H4 (cell line): ENCODE results near the gene SLC2A13. TPM values are rescaled to one million over a fixed set of nuclear protein-coding genes. Genes with fewer than 3 reads are reported as not detected.
"Not testable (repeated sequence)": the region's sequence is repeated elsewhere in the genome, so short reads cannot be mapped to it uniquely, and the experiment has no call there.

Experiments used
- DNase-seq: peaks from one replicate; pipeline ENCODE4 v3.0.0-alpha.2; 2015; ENCODE audit warnings: low spot score
- total RNA-seq: library from RNA; depleted of rRNA; stranded (reverse); fragments of >200 nt; shearing (Covaris generic); gene quantifications from 2 replicates; pipeline ENCODE4 v1.2.3, GENCODE V29; 2014

The SLC2A13 gene
- total RNA-seq, 1 experiment from 2014 or later, result 3.8 TPM

DNA sequence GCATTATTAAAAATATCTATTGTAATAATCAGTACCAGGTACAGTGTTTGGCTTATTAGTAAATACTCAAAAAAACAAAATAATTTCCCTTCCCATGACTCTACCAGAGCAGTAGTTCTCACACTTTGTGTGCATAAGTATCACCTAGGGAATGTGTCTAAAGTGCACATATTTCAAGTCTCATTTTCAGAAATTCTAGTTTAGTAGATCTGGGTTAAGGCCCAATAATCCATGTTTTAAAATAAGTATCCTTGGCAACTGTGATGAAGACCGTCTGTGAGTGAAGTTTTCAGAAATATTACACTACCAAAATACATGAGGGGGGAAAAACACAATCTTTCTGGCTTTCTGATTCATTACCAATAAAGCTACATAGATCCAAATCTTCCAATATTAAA lies 237.6 kb downstream of the SLC2A13 start:
- DNase-seq, result no peak

DNA sequence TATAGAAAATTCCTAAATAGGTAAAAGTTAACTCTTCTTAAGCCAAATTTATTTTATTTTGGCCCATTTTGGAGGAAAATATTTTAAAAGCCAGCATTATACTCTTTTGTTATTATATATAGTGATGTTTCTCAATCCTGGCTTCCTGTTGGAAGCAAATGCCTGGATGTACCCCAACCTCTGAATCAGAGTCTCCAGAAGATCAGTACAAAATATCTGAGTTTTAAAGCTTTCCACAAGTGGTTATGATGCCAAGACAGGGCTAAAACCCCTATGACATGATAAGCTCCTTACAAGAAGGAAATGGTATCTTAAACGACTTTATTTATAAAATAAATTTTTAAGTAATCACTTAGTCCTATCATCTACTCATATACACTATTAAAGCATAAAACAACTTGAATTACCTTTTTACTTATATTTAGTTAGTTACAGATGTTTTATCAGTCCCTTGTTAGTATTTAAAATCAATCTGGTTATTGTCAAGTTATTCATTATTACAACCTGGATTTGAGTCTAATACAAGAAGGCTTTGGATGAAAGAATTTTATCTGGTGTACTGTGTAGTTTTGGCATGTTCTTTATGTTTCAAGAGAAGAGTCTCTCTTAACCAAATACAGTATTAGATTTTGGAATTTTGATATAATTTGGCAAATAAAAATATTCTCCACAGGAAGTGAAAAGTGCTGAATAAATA lies 238.1 kb downstream of the SLC2A13 start:
- DNase-seq, result no peak

DNA sequence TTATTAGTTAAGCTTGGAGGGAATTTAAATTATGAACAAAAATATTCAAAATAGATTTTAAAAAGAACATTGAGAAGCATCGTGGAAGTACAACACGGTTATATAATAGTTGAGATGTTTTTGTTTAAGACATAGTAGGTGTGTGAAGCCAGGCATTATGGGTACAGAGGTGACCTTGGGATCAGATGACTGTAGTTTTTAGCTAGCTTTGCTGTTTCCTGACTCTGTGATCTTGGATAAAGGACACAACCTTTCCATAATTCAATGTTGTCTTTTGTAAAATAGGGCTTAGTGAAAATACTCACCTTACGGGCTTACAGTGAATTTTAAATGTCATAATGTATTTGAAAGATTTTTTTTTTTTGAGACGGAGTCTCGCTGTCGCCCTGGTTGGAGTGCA lies 239.7 kb downstream of the SLC2A13 start:
- DNase-seq, result no peak

DNA sequence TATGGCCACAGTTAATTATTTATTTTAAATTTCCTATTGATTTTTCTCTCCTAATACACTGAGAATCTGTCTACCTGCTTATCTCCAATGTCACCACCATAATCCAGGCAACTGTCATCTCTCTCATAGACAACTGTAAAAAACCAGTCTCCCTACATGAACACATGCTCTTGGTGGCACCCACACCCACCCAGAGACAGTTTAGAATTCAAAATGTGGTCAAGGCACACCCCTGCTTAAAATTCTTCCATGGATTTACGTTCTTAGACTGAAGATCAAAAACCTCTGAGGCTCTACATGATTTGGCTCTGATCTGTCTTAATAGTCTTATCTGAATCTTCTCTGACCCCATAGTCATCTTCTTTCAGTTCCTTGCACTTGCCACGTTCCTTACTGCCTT lies 245.2 kb downstream of the SLC2A13 start:
- DNase-seq, result no peak

DNA sequence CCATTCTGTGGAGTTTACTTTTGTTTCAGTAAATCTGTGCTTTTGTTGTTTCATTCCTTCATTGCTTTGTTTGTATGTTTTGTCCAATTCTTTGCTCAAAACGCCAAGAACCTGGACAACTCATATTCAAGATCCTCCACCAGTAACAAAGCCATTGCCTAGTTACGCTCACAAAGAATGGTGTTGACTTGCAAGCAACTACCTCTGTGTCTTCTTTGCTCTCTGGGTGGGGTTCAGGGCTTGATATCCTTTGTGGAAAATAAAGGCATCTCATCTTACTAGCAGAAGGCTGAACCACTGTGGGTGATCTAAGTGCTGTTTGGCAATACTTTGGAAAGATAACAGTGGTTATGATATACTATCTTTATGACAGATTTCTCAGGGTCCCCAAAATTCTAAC lies 252.9 kb downstream of the SLC2A13 start:
- no peak for DNase-seq

DNA sequence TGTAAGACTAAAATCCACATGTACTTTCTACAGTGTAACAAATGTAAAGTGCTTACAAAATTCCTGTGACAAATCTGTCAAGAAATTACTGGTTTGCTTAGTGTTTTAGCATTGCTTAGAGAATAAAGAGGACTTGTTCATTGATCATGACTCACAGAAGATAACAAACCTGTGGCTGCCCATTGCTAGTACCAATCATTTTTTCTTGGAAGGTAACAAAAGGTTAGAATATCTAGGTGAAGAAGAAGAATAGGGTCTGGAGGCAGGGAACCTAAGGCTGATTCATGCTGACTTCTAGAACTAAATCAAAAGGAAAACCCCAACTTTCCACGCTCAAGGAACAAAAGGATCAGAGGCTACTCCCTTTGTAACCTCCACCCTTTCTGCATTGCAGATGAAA lies 253.5 kb downstream of the SLC2A13 start:
- no peak for DNase-seq

DNA sequence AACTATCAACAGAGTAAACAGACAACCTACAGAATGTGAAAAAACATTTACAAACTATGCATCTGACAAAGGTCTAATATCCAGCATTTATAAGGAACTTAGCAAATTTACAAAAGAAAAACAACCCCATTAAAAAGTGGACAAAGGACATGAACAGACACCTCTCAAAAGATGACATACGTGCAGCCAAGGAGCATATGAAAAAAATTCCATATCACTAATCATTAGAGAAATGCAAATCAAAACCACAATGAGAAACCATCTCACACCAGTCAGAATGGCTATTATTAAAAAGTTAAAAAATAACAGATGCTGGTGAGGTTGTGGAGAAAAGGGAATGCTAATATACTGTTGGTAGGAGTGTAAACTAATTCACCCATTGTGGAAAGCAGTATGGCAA lies 257.7 kb downstream of the SLC2A13 start:
- DNase-seq, result not testable (repeated sequence)

DNA sequence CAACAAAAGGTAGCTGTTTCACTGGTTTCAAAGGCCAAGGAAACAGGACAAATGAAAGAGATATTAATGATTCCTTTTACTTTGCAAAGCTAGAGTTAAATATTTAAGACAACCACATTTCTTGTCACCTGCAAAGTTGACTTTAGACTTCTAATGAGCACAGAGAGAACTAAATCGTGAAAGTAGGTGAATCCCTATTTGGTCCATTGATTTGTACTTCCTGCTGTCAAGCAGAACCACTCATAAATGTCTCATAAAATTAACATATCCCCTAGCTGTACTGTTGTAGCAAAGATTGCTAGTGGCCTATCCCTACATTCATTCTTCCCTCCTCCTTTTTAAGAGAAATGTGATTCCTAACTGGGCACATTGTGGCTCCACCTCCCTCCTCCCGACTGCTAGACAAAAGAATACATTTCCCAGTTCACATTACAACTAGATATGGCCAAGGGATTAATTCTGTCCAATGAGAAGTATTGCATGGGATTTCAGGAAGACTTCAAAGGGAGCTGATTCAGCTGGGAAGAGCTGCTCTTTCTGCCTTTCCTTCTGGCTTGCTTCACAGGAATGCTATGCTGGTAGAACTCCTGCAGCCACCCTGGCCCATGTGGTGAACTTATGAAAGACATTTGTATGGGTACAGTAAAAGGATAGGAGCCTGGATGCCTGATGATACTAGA lies 258.8 kb downstream of the SLC2A13 start:
- no peak for DNase-seq

DNA sequence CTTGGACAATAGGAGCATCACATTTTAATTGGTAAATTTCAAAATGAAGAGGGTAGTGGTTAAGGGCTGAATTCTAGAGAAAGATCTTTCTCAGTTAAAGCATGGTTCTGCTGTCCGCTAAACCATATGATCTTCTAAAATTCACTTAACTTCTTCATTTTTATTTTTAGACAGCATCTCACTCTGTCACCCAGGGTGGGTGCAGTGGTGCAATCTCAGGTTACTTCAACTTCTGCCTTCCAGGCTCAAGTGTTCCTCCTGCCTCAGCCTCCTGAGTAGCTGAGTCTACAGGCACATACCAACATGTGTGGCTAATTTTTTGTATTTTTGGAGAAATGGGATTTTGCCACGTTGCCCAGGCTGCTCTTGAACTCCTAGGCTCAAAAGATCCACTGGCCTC lies 259.6 kb downstream of the SLC2A13 start:
- no peak for DNase-seq

DNA sequence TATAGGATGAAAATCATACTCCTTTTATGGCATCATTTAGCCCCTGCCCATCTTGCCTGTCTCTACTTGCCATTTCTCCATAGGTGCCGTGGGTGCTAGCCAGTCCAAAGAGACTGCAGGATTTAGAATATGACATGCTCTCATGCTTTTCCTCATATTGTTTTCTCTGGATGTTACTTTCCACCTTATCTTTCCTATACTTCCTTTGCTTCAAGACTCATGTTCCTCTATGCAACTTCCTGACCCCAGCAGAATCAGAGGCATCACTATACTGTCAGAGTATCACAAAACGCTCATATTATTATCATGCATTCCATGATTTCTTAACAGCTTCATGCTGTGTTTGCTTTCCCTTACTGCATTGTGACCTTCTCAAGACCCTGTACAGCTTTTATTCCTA lies 265.5 kb downstream of the SLC2A13 start:
- DNase-seq, result no peak

DNA sequence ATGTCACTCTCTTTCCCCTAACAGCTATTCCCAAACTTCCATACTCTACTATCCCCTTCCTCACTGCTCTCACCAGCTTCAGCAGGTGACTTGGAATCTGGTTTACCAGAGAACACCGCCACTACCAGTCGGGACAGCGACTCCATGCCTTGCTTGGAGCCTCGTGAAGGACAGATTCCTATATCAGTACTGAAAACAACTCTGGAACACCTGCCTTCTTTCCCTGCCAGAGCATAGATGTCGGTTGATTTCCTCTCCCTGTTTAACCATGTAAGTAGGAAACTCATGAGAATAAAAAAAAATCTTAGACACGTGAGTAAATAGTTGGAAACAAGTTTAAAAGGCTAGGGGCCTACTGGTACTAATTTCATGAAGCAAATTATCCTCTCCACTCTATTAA lies 266.8 kb downstream of the SLC2A13 start:
- DNase-seq, result no peak

DNA sequence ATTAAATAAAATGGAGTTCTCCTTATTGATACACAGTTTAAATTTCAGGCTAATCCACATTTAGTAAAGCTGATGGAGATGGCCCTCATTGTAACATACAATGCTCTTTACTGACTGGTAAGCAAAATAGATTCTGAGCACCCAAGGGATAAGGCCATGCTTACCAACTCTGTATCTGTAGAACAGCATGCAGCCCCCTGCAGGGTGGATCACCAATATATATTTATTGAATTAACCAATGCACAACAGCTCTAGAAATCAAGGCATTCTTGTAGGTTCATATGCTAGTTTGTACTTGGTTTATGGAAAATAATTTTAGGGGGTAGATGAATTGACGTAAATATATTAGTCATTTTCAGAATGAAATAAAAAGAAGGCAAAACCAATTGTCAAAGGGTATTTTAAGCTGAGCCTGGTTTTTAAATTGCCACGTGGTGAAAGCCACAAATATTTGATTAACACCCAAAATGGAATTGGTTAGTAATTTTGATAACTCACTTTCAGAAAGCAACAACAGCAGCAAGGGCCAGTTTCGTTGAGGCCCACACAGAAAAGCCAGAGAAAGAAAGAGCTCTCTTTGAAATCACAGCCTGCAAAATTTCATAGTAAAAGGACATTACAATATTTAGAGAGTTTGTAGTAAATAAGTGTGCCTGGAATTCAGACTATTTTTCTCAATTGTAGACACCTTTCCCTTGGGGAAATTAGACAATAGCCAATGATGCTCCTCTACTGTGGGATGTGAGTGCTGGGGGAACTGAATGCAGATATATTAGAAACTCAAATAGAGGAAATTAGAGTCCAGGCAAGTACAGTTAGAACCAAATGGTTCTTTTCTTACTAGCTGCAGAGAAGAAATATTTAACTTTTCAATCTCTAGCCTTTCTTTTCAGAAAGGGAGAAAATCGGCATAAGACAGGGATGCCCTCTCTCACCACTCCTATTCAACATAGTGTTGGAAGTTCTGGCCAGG lies 270.1 kb downstream of the SLC2A13 start:
- DNase-seq, result no peak

DNA sequence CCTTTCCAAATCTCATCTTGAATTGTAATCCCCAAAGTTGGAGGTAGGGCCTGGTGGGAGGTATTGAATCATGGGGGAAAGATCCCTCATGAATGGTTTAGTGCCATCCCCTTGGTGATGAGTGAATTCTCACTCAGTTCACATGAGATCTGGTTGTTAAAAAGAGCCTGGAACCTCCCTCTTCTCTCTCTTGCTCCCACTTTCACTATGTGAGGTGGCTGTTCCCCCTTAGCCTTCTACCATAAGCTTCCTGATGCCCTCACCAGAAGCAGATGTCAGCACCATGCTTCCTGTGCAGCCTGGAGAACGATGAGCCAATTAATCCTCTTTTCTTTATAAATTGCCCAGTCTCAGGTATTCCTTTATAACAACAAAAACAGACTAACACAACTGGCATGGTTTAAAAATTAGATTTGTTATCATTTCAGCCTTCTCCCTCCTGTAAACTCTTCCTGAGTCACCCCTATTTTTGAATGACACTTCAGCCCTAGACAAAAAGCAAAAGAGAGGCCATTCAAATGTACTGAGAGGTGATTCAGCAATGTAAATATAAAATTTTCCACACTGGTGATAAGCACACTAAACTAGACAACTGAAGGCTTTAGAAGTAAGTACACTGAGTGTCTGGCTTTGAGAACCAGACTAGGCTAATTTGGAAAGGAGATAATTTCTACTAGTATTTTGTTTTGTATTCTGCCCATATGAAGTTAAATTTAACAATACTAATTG lies 274.1 kb downstream of the SLC2A13 start:
- DNase-seq, result no peak

DNA sequence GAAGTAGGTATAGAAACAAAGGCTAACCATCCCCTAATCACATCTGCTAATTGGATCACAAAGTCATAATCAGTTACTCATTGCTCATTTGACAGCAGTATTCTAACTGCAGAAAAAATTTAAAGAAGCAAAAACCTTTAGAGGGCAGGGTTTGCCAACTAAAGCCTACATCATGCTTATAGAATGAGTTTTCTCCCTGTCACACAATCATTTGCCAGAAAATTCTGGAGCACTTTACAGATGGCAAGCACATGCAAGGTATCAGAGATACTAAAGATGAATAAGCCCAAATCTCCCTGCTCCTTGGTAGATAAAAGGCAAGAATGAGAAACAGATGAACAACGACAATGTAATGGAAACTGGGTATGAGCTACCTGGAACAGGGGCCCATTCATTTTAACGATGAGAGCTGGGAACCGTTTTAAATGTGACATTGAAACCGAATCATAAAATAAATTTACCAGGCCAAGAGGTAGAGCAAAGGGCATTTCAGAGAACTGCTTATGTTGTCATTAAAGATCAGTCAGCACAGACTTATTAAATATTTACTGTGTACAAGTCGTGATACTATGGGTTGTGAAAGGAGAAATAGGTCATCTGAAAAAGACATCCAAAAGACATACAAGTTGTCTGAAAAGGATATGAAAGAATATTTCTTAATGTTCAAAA lies 274.9 kb downstream of the SLC2A13 start:
- no peak for DNase-seq

DNA sequence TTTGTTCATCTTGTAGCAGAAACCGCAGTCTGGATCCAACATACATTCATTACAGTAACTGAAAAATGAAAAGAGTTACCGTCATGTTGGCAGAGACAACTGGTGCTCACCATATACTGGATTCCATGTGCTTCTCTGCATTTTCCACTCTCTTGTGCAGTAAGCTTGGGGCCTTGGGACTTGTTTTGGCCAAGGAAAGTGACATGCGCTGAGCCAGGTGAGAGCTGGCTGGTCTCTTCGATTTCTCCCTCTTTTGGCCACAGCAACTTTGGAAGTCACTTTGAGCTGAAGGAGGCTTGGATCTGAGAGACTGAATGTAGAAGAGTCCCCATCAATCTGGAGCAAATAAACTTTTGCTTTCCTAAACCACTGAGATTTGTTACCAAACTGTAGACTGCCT lies 275.7 kb downstream of the SLC2A13 start:
- no peak for DNase-seq

DNA sequence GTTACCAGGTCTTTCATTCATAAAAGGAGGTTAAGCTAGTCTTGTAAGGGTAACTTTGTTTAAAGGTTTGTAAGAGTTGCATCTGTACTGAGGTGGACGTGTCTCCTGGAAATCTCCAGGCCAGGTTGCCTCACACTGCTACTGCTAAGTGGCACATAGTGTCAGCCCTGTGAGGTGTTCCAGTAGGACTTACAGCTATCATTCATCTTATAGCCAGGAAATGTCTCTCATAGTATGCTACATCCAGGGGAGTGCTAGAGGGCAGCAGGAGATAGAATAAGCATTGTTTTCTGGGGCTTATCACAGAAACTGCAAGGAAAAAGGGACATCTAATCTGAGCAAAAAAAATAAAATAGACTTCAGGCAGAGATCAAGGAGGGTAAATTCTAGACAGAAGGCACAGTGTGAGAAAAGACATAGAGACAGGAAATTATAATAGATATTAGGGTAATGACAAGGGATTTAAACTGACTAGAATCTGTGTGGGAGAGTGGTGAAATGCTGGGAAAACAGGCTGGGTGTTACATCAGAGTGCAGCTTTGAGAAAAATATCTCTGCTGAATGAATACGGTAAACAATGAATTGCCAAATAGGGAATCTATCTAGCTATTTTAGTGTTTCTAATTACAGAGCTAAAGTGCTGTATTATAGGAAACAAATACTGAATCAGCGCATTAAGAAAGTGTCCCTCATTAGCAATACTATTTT lies 281.2 kb downstream of the SLC2A13 start:
- DNase-seq, result no peak

DNA sequence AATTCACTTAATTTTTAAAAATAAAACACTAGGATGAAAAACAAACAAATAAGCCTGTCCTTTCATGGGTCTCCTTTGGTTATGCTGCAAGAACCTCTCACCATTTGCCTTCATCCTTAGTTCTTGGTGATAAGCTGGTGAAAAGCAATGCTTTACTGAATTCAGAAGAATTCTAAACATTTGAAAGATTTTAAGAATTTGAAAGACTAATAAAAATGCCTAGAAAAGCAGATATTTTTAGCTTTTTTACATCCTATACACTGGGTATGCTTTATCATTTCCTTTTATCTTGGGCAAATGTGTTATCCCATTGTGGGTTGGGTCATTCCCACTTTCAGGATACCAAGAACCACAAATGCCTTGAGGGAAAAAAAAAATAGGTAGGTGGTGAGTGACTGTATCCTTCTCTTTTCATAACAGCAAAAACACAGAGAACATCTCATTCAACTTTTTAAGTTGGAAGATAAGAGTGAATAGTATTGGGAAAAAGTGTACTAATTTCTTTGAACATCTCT lies 289.2 kb downstream of the SLC2A13 start:
- no peak for DNase-seq

DNA sequence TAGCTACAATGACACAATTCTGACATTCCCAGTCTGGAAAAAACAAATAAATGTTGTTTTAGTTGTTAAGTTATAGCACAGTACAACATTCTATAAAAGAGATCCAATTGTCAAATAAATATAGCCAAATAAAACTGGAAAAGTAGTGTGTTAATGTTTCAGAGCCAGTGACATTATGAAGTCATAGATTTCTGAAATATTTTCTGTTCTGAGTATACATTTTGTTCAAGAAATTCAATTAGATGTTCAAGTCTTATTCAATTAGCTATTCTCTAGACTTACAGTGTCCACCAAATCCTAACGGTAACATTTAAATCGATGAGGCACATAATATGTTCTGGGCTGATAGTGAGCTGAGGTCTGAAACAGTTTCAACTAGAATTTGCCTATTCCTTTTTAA lies 290.1 kb downstream of the SLC2A13 start:
- no peak for DNase-seq

DNA sequence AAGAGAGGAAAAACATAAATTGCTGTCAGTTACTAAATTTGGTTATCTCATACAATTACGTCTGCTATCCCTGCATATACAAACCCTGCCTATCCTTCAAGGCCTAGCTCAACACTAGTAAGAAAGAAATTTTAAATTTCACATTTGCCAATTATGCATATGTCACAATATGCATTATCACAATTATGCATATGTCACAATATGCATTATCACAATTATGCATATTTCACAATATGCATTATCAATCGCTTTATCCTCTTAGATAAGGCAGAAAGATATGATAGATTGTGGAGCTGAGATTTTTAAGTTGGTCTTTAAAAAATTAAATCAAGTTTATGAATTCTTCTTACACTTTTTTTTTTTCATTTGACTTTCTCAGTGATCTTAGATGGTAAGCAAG lies 291.3 kb downstream of the SLC2A13 start:
- DNase-seq, result no peak

DNA sequence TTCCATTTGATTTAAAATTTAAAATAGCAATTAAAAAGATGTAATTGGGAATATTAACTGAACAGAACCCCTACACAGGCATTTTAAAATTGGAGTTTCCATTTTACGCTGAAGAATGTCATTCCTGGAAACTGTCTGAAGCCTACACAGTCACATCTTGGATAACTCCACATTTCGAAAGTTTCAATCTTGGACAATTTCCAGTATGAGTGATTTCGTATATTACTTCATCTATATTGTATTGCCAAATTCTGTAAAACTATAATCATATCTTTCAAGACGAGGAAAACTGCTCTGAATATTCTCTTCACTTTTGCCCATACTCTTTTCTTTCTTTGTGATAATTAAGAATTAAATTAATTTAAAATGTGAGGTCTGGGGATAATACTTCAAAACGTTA lies 292.1 kb downstream of the SLC2A13 start:
- DNase-seq, result no peak
